K562 (cell line): ENCODE measurements around the gene SULT1A2. TPM values are rescaled to one million over a fixed set of nuclear protein-coding genes. Genes with fewer than 3 reads are reported as not detected.
A peak's percentile ranks its signal among the peaks of the same experiment; 100 is the strongest.

ENCODE experiments used
- CC2D1A ChIP-seq: fragments of 450-650 bp; IDR thresholded peaks from 2 replicates; pipeline ENCODE4 v1.6.1; 2017; ENCODE audit warnings: mild to moderate bottlenecking
- EWSR1 ChIP-seq: fragments of 450-650 bp; IDR thresholded peaks from 2 replicates; pipeline ENCODE4 v1.6.1; 2018; ENCODE audit warnings: borderline replicate concordance, mild to moderate bottlenecking, low read depth, moderate library complexity; ENCODE audit not compliant: partially characterized antibody
- FOS ChIP-seq: IDR thresholded peaks from 3 replicates; pipeline ENCODE4 v1.6.1; 2011; ENCODE audit not compliant: insufficient read length; ENCODE audit errors: extremely low read depth
- HBP1 ChIP-seq: fragments of 450-650 bp; formaldehyde crosslinking; IDR thresholded peaks from 2 replicates; pipeline ENCODE4 v1.4.0; 2022; ENCODE audit warnings: missing genetic modification characterization
- KDM4B ChIP-seq, 2 experiments: fragments of 450-650 bp in 1 of 2; sonication (generic) in 1 of 2; IDR thresholded peaks; 2 replicates each; pipeline ENCODE4 v1.6.1; 2016 to 2017; ENCODE audit warnings: borderline replicate concordance in 2 of 2, antibody characterized with exemption in 1 of 2, low read depth in 1 of 2, mild to moderate bottlenecking in 1 of 2
- SFPQ ChIP-seq: fragments of 200-400 bp; formaldehyde crosslinking; IDR thresholded peaks from 2 replicates; pipeline ENCODE4 v1.6.1; 2017; ENCODE audit warnings: mild to moderate bottlenecking, low read depth, low read length, moderate library complexity
- THAP12 ChIP-seq: fragments of 250-450 bp; sonication (Bioruptor Pico); IDR thresholded peaks from 2 replicates; pipeline ENCODE4 v1.9.0; 2021; ENCODE audit warnings: mild to moderate bottlenecking, inconsistent platforms
- ZBTB11 ChIP-seq, 3 experiments: fragments of 200-800 bp in 1 of 3; fragments of 250-450 bp in 1 of 3; fragments of 450-650 bp in 1 of 3; sonication (Bioruptor Pico) in 1 of 3; sonication (Bioruptor generic) in 1 of 3; formaldehyde crosslinking in 1 of 3; IDR thresholded peaks; 2 replicates each; pipeline versions ENCODE4 v1.6.1 to v1.8.0; 2016 to 2022; ENCODE audit warnings: mild to moderate bottlenecking in 2 of 3, missing genetic modification characterization in 2 of 3, missing compliant biosample characterization in 1 of 3, moderate library complexity in 1 of 3
- ZFX ChIP-seq: sonication (generic); formaldehyde crosslinking; IDR thresholded peaks from 2 replicates; pipeline ENCODE4 v1.8.0; 2022; ENCODE audit warnings: mild to moderate bottlenecking, missing genetic modification reagents, moderate library complexity
- ZNF280A ChIP-seq: fragments of 450-650 bp; IDR thresholded peaks from 2 replicates; pipeline ENCODE4 v1.6.1; 2018; ENCODE audit warnings: mild to moderate bottlenecking, low read depth; ENCODE audit not compliant: partially characterized antibody
- ZNF431 ChIP-seq: sonication (generic); formaldehyde crosslinking; IDR thresholded peaks from 2 replicates; pipeline ENCODE4 v1.8.0; 2022; ENCODE audit warnings: mild to moderate bottlenecking, missing genetic modification reagents
- ZNF445 ChIP-seq: fragments of 250-450 bp; sonication (Bioruptor Pico); IDR thresholded peaks from 2 replicates; pipeline ENCODE4 v1.4.0; 2020; ENCODE audit warnings: low read depth, mild to moderate bottlenecking, moderate library complexity
- ZNF699 ChIP-seq: fragments of 250-450 bp; sonication (Bioruptor Pico); IDR thresholded peaks from 2 replicates; pipeline ENCODE4 v1.8.0; 2021; ENCODE audit warnings: mild to moderate bottlenecking, moderate library complexity; ENCODE audit not compliant: insufficient replicate concordance
- polyA plus RNA-seq, 8 experiments: library from polyadenylated mRNA; depleted of rRNA in 4 of 8; stranded (reverse) in 5 of 8; unstranded in 3 of 8; fragments of >200 nt; fragmentation: Nextera tagmentation in 2 of 8; fragmentation: Illumina TruSeq in 1 of 8; extraction: Ambion mirVana in 2 of 8; extraction: Trizol in 1 of 8; gene quantifications; 2 replicates each; pipeline versions ENCODE4 v1.2.1 to v1.2.3, GENCODE V29; 2011 to 2014; ENCODE audit warnings: inconsistent platforms in 1 of 8, missing spikeins in 1 of 8
- total RNA-seq, 7 experiments: library from RNA; depleted of rRNA in 6 of 7; stranded (reverse); fragments of >200 nt in 6 of 7; fragmentation: Illumina TruSeq in 2 of 7; extraction: Trizol in 2 of 7; gene quantifications; 2 replicates each; pipeline versions ENCODE4 v1.2.1 to v1.2.3, GENCODE V29; 2011 to 2021; ENCODE audit warnings: low replicate concordance in 1 of 7

Gene SULT1A2
- total and polyA plus RNA-seq, 9 of the 15 experiments (the other 6 are each of a cell fraction or from before 2014, with no cell fraction given), result 0.73 to 3.2 (median 1.7) TPM

GRCh38 chr16:28553776-28554633, 42.8 kb downstream of the SULT1A2 start, which contains the start of gene SGF29 (continued):
- TF ChIP-seq ZFX (CRISPR knock-in tag), result peak; percentile 90
- TF ChIP-seq KDM4B (IDR thresholded peaks at IDR 0.05; ENCODE audit: borderline replicate concordance in 2 of 2, low read depth in 1 of 2), result peak in 1 of 2 experiments; percentile 81; a peak in 1 of 4 replicates
- TF ChIP-seq ZNF280A, result no peak
- TF ChIP-seq ZNF445 (CRISPR knock-in tag), result no peak
- no peak for TF ChIP-seq CC2D1A
- TF ChIP-seq SFPQ, result no peak
- TF ChIP-seq ZNF699 (CRISPR knock-in tag), result no peak
- TF ChIP-seq HBP1 (CRISPR knock-in tag), result 0 out of 2 replicates have a peak, but pooled peaks have one; percentile 46
- peak; percentile 98 for TF ChIP-seq THAP12 (CRISPR knock-in tag)
- TF ChIP-seq FOS, result no peak
- TF ChIP-seq ZNF431 (CRISPR knock-in tag), result no peak
- TF ChIP-seq EWSR1, result no peak
- TF ChIP-seq ZBTB11 (CRISPR knock-in tag; IDR thresholded peaks at IDR 0.05), result peak in 1 of 3 experiments; percentile 47; a peak in 1 of 6 replicates
